ENCODE data around the gene MTIF2. TPM values are rescaled to one million over a fixed set of nuclear protein-coding genes. Genes with fewer than 3 reads are reported as not detected.

MTIF2 gene
- total and polyA plus RNA-seq, 9 of the 15 experiments (the other 6 are each of a cell fraction or from before 2014, with no cell fraction given): 58.7 to 143 (median 105) TPM

DNA sequence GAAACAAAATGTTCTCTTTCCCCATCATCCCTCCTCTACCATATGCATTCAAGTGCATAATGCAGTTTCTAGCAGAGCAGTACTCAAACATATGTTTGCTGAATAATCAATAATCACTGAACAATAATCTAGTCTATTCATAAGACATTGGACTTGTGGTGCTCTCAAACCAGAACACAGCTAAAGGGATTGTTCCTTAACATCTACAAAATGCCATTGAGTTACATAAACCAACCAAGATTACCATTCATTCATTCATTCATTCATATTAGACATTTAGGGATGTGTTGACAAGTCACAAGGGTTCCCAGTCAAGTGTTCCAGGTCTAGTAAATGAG lies 40.8 kb downstream of the MTIF2 start:
- intact Hi-C loops (cut with micrococcal nuclease) (no loop called here), in situ Hi-C loops (cut with MboI) (no loop called here)
- Histone ChIP-seq H4K20me1 (replicated peaks; ENCODE audit: control insufficient read depth, insufficient read depth, low read length) (no peaks in the 10 kb centered on the region), H3K9me1 (ENCODE audit: control insufficient read depth, insufficient read depth, low read length) (no peaks in the 10 kb centered on the region), H2AFZ (ENCODE audit: low read depth, low read length) (peak overlapping the region; percentile 66), H3K4me3 (no peak overlapping the region), H3K36me3 (ENCODE audit: control insufficient read depth, insufficient read depth, low read length) (peaks cover 4% of the 10 kb centered on the region; the same call in 2 of the 3 replicates), H3K27me3 (ENCODE audit: control insufficient read depth in 2 of 2, insufficient read depth in 2 of 2, low read length in 2 of 2) (no peaks in the 10 kb centered on the region), H3K9me3 (replicated peaks; ENCODE audit: control insufficient read depth, insufficient read depth, low read depth, low read length) (no peaks in the 10 kb centered on the region), H3K27ac (ENCODE audit: extremely low read depth, low read depth, low read length) (peak overlapping the region; percentile 57), H3K9ac (ENCODE audit: insufficient read depth in 1 of 2, low read depth in 2 of 2, low read length in 2 of 2) (no peak overlapping the region), H3K4me1 (replicated peaks in 1 of 2; ENCODE audit: control insufficient read depth in 2 of 2, insufficient read depth in 2 of 2, low read length in 2 of 2) (peaks cover 21 to 46% of the 10 kb centered on the region in 2 experiments), H3K4me2 (ENCODE audit: insufficient read depth, low read length) (peak overlapping the region; percentile 64), H3K79me2 (ENCODE audit: control insufficient read depth, insufficient read depth, low read length) (peaks cover 47% of the 10 kb centered on the region)
- DNase-seq (ENCODE audit: extremely low read depth in 1 of 4, low spot score in 3 of 4): no peak
- no peak for FAIRE-seq
- ChIA-PET POLR2A (no interaction called here), CTCF (ENCODE audit: low intra/inter-chr PET ratio) (no interaction called here)
- no peak for ATAC-seq
- TF ChIP-seq KDM1A (IDR thresholded peaks at IDR 0.05) (no peak), PYGO2 (tag; IDR thresholded peaks at IDR 0.05) (no peak), CTBP1 (IDR thresholded peaks at IDR 0.05; ENCODE audit: borderline replicate concordance) (0 out of 2 replicates have a peak, but pooled peaks have one; percentile 37), ZNF707 (CRISPR knock-in tag; conservative IDR thresholded peaks at IDR 0.05) (no peak), C11orf30 (IDR thresholded peaks at IDR 0.05; ENCODE audit: low read depth) (peak; percentile 84), ZNF764 (CRISPR knock-in tag; IDR thresholded peaks at IDR 0.05; ENCODE audit: low read depth) (no peak), MAFF (IDR thresholded peaks at IDR 0.05; ENCODE audit: low read length) (peak; percentile 15; the same call in 1 of the 2 replicates), ZNF316 (IDR thresholded peaks at IDR 0.05) (peak; percentile 89), ZNF143 (CRISPR knock-in tag; IDR thresholded peaks at IDR 0.05) (peak; percentile 47; the same call in 1 of the 2 replicates), FOXP4 (CRISPR knock-in tag; IDR thresholded peaks at IDR 0.05; ENCODE audit: borderline replicate concordance) (0 out of 2 replicates have a peak, but pooled peaks have one; percentile 2), ZNF24 (IDR thresholded peaks at IDR 0.05) (peak; percentile 84), MCM2 (IDR thresholded peaks at IDR 0.05; ENCODE audit: low read depth) (no peak), BHLHE40 (IDR thresholded peaks at IDR 0.05; ENCODE audit: low read length) (no peak), MAFG (tag; conservative IDR thresholded peaks at IDR 0.05) (peak; percentile 35; the same call in 1 of the 2 replicates)
- BruUV-seq (replicated peaks): no TSS peak
